ENCODE measurements around the gene MATN4. TPM values are rescaled to one million over a fixed set of nuclear protein-coding genes. Genes with fewer than 3 reads are reported as not detected.

Gene MATN4
- total RNA-seq, 2 experiments from 2014 or later = 0.38 TPM; not detected in 1

- BruUV-seq (replicated peaks) = no TSS peak
- ChIA-PET CTCF (ENCODE audit: unreplicated experiment) (no interaction called here), POLR2A (interaction anchor here (1.1 kb wide), 1 partner anchor 474 kb away, joined by 5 read pairs; no protein-coding TSS in a partner anchor)
- H3K4me3 ChIP-seq (ENCODE audit: low read depth, low read length, poor library complexity, severe bottlenecking) = no peak overlapping the region
- H3K27ac ChIP-seq (ENCODE audit: low read depth, low read length, poor library complexity, severe bottlenecking) = no peak overlapping the region
- H3K4me2 ChIP-seq (ENCODE audit: low read length) = no peak overlapping the region
- H3K36me3 ChIP-seq (ENCODE audit: insufficient read depth, low read length) = no peaks in the 10 kb centered on the region
- peak; percentile 53 for DNase-seq (ENCODE audit: low spot score)
- H3K4me1 ChIP-seq (ENCODE audit: insufficient read depth, low read length, poor library complexity, severe bottlenecking) = no peaks in the 10 kb centered on the region
- no peaks in the 10 kb centered on the region for H3K9me2 ChIP-seq (ENCODE audit: insufficient read depth, low read length)
- intact Hi-C loops (cut with micrococcal nuclease; ENCODE audit: unreplicated experiment) = no loop called here
- no peak overlapping the region for H2AFZ ChIP-seq (ENCODE audit: low read length)
- no peaks in the 10 kb centered on the region for H3K79me2 ChIP-seq (ENCODE audit: insufficient read depth, low read depth, low read length)
- TF ChIP-seq, protein P1, sequence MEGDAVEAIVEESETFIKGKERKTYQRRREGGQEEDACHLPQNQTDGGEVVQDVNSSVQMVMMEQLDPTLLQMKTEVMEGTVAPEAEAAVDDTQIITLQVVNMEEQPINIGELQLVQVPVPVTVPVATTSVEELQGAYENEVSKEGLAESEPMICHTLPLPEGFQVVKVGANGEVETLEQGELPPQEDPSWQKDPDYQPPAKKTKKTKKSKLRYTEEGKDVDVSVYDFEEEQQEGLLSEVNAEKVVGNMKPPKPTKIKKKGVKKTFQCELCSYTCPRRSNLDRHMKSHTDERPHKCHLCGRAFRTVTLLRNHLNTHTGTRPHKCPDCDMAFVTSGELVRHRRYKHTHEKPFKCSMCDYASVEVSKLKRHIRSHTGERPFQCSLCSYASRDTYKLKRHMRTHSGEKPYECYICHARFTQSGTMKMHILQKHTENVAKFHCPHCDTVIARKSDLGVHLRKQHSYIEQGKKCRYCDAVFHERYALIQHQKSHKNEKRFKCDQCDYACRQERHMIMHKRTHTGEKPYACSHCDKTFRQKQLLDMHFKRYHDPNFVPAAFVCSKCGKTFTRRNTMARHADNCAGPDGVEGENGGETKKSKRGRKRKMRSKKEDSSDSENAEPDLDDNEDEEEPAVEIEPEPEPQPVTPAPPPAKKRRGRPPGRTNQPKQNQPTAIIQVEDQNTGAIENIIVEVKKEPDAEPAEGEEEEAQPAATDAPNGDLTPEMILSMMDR (conservative IDR thresholded peaks at IDR 0.05; ENCODE audit: low read length) = peak; percentile 86
- no peak for TF ChIP-seq EZH2phosphoT487 (IDR thresholded peaks at IDR 0.05; ENCODE audit: borderline replicate concordance, low read depth, low read length)
- no peaks in the 10 kb centered on the region for H4K20me1 ChIP-seq (ENCODE audit: insufficient read depth, low read length)
- no peaks in the 10 kb centered on the region for H3K9me3 ChIP-seq (ENCODE audit: low read length)
Observed at GRCh38 chr20:45290677-45291355, 17.3 kb downstream of the MATN4 start.

GRCh38 chr20:45289942-45290676 lies 18.0 kb downstream of the MATN4 start:
- Histone ChIP-seq H3K4me3 (ENCODE audit: low read depth, low read length, poor library complexity, severe bottlenecking) (no peak overlapping the region), H3K9me2 (ENCODE audit: insufficient read depth, low read length) (no peaks in the 10 kb centered on the region), H3K27ac (ENCODE audit: low read depth, low read length, poor library complexity, severe bottlenecking) (no peak overlapping the region), H3K4me2 (ENCODE audit: low read length) (no peak overlapping the region), H3K9me3 (ENCODE audit: low read length) (no peaks in the 10 kb centered on the region), H3K79me2 (ENCODE audit: insufficient read depth, low read depth, low read length) (no peaks in the 10 kb centered on the region), H3K4me1 (ENCODE audit: insufficient read depth, low read length, poor library complexity, severe bottlenecking) (no peaks in the 10 kb centered on the region), H3K36me3 (ENCODE audit: insufficient read depth, low read length) (no peaks in the 10 kb centered on the region), H4K20me1 (ENCODE audit: insufficient read depth, low read length) (no peaks in the 10 kb centered on the region), H2AFZ (ENCODE audit: low read length) (no peak overlapping the region)
- ChIA-PET POLR2A (no interaction called here), CTCF (ENCODE audit: unreplicated experiment) (no interaction called here)
- BruUV-seq (replicated peaks) = no TSS peak
- intact Hi-C loops (cut with micrococcal nuclease; ENCODE audit: unreplicated experiment) = no loop called here
- TF ChIP-seq, protein P1 (conservative IDR thresholded peaks at IDR 0.05; ENCODE audit: low read length) = no peak
- TF ChIP-seq EZH2phosphoT487 (IDR thresholded peaks at IDR 0.05; ENCODE audit: borderline replicate concordance, low read depth, low read length) = no peak
- no peak for DNase-seq (ENCODE audit: low spot score)

GRCh38 chr20:45288860-45289259 lies 19.2 kb downstream of the MATN4 start:
- H3K4me1 ChIP-seq (ENCODE audit: insufficient read depth, low read length, poor library complexity, severe bottlenecking) = no peaks in the 10 kb centered on the region
- H3K4me2 ChIP-seq (ENCODE audit: low read length) = no peak overlapping the region
- H3K9me3 ChIP-seq (ENCODE audit: low read length) = no peaks in the 10 kb centered on the region
- no peaks in the 10 kb centered on the region for H3K9me2 ChIP-seq (ENCODE audit: insufficient read depth, low read length)
- intact Hi-C loops (cut with micrococcal nuclease; ENCODE audit: unreplicated experiment) = no loop called here
- DNase-seq (ENCODE audit: low spot score) = no peak
- H3K27ac ChIP-seq (ENCODE audit: low read depth, low read length, poor library complexity, severe bottlenecking) = no peak overlapping the region
- no peaks in the 10 kb centered on the region for H3K79me2 ChIP-seq (ENCODE audit: insufficient read depth, low read depth, low read length)
- no peak for TF ChIP-seq EZH2phosphoT487 (IDR thresholded peaks at IDR 0.05; ENCODE audit: borderline replicate concordance, low read depth, low read length)
- TF ChIP-seq, protein P1 (conservative IDR thresholded peaks at IDR 0.05; ENCODE audit: low read length) = no peak
- no peaks in the 10 kb centered on the region for H4K20me1 ChIP-seq (ENCODE audit: insufficient read depth, low read length)
- no peak overlapping the region for H2AFZ ChIP-seq (ENCODE audit: low read length)
- BruUV-seq (replicated peaks) = no TSS peak
- no peak overlapping the region for H3K4me3 ChIP-seq (ENCODE audit: low read depth, low read length, poor library complexity, severe bottlenecking)
- POLR2A ChIA-PET = no interaction called here
- CTCF ChIA-PET (ENCODE audit: unreplicated experiment) = no interaction called here
- H3K36me3 ChIP-seq (ENCODE audit: insufficient read depth, low read length) = no peaks in the 10 kb centered on the region
